Neuronal stem cell (in vitro differentiated cells): Measurements from ENCODE around the gene DESI2.

Experiments used
- DNase-seq: peaks from one replicate; pipeline ENCODE4 v3.0.0-alpha.2; 2013; ENCODE audit warnings: low spot score
- H2AFZ ChIP-seq: one replicate; pipeline ENCODE4 v1.6.1; 2013; ENCODE audit warnings: mild to moderate bottlenecking, low read length, inconsistent platforms
- H2AK5ac ChIP-seq: 2 replicates; pipeline ENCODE4 v1.6.1; 2013; ENCODE audit warnings: low read depth, mild to moderate bottlenecking, inconsistent platforms, low read length, moderate library complexity, mixed read lengths
- H2BK120ac ChIP-seq: 2 replicates; pipeline ENCODE4 v1.6.1; 2013; ENCODE audit warnings: low read depth, mild to moderate bottlenecking, inconsistent platforms, low read length, moderate library complexity, mixed read lengths
- H2BK12ac ChIP-seq: one replicate; pipeline ENCODE4 v1.6.1; 2013; ENCODE audit warnings: low read length, inconsistent platforms
- H2BK15ac ChIP-seq: 2 replicates; pipeline ENCODE4 v1.6.1; 2013; ENCODE audit warnings: mild to moderate bottlenecking, low read length, inconsistent platforms, mixed read lengths
- H2BK5ac ChIP-seq: one replicate; pipeline ENCODE4 v1.6.1; 2013; ENCODE audit warnings: inconsistent platforms, mild to moderate bottlenecking, low read length, moderate library complexity
- H3K14ac ChIP-seq: one replicate; pipeline ENCODE4 v1.6.1; 2013; ENCODE audit warnings: low read length, inconsistent platforms
- H3K18ac ChIP-seq: 2 replicates; pipeline ENCODE4 v1.6.1; 2013; ENCODE audit warnings: low read length, inconsistent platforms
- H3K23ac ChIP-seq: 2 replicates; pipeline ENCODE4 v1.6.1; 2013; ENCODE audit warnings: low read depth, mild to moderate bottlenecking, mixed read lengths, low read length, inconsistent platforms; ENCODE audit not compliant: poor library complexity
- H3K27ac ChIP-seq: replicated peaks from 3 replicates; pipeline ENCODE4 v1.5.1; 2013; ENCODE audit warnings: low read length, inconsistent platforms
- H3K27me3 ChIP-seq, 3 experiments: 2 replicates each; pipeline ENCODE4 v1.6.1; 2013; ENCODE audit warnings: low read length in 3 of 3, mild to moderate bottlenecking in 2 of 3, inconsistent platforms in 1 of 3, low read depth in 1 of 3, mixed read lengths in 1 of 3, moderate library complexity in 1 of 3; ENCODE audit not compliant: control insufficient read depth in 3 of 3, insufficient read depth in 3 of 3
- H3K36me3 ChIP-seq, 2 donors: replicated peaks in 1 of 2; 2 replicates each; pipeline ENCODE4 v1.6.1; 2013; ENCODE audit warnings: low read length in 2 of 2; ENCODE audit not compliant: control insufficient read depth in 2 of 2, insufficient read depth in 2 of 2
- H3K4ac ChIP-seq: 2 replicates; pipeline ENCODE4 v1.6.1; 2013; ENCODE audit warnings: inconsistent platforms, mild to moderate bottlenecking, low read length, moderate library complexity
- H3K4me1 ChIP-seq, 2 donors: 1 replicate in 1 of 2; 2 replicates in 1 of 2; pipeline ENCODE4 v1.6.1; 2013; ENCODE audit warnings: low read length in 2 of 2, low read depth in 1 of 2; ENCODE audit not compliant: control insufficient read depth in 2 of 2, insufficient read depth in 1 of 2
- H3K4me2 ChIP-seq: one replicate; pipeline ENCODE4 v1.6.1; 2013; ENCODE audit warnings: mild to moderate bottlenecking, low read length, inconsistent platforms; ENCODE audit not compliant: insufficient read depth, poor library complexity, severe bottlenecking
- H3K4me3 ChIP-seq, 2 donors: 2 replicates each; pipeline ENCODE4 v1.5.1; 2013; ENCODE audit warnings: low read length in 2 of 2, mild to moderate bottlenecking in 2 of 2, inconsistent platforms in 1 of 2, moderate library complexity in 1 of 2
- H3K79me1 ChIP-seq: one replicate; pipeline ENCODE4 v1.6.1; 2013; ENCODE audit warnings: low read depth, mild to moderate bottlenecking, inconsistent platforms, low read length, moderate library complexity
- H3K9ac ChIP-seq: one replicate; pipeline ENCODE4 v1.6.1; 2013; ENCODE audit warnings: mild to moderate bottlenecking, low read depth, low read length, inconsistent platforms; ENCODE audit not compliant: poor library complexity
- H3K9me3 ChIP-seq, 2 donors: replicated peaks in 1 of 2; 2 replicates each; pipeline versions ENCODE3 to v1.6.1; 2013; ENCODE audit warnings: low read length in 2 of 2, mild to moderate bottlenecking in 2 of 2, inconsistent platforms in 1 of 2, low read depth in 1 of 2, mixed read lengths in 1 of 2, moderate library complexity in 1 of 2; ENCODE audit not compliant: control insufficient read depth in 2 of 2, insufficient read depth in 1 of 2
- H4K8ac ChIP-seq: one replicate; pipeline ENCODE4 v1.6.1; 2013; ENCODE audit warnings: low read depth, mild to moderate bottlenecking, inconsistent platforms, low read length, moderate library complexity
- H4K91ac ChIP-seq: one replicate; pipeline ENCODE4 v1.6.1; 2013; ENCODE audit warnings: low read length, low read depth, mild to moderate bottlenecking, inconsistent platforms; ENCODE audit not compliant: poor library complexity
- WGBS, 2 donors: extraction: QIAGEN DNeasy Blood & Tissue Kit; methylation state at CpG; one replicate each; pipeline ENCODE4 v1.1.7; 2013; ENCODE audit warnings: missing lambda C conversion rate in 2 of 2, mixed read lengths in 1 of 2; ENCODE audit not compliant: insufficient read length in 2 of 2, insufficient replicate concordance in 1 of 2; ENCODE audit errors: extremely low coverage in 2 of 2; 5-methylcytosine and 5-hydroxymethylcytosine counted together

Gene DESI2

DNA sequence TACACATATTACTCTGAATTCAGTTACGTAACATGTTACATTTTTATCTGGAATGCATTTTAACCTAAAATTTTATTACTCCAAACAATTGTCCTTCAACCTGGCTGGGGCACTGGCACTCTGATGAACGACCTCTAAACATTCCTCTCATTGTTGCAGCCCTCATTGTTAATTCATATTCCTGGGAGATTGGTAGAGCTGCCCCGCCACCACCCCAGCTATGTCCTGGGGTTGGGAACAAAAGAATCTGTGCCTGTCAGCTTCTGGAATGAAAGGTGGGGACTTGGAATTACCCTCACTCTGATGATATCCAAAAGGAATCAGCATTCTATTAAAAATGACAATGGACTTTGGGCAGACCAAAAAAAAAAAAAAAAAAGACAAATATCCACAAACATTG is 38.0 kb upstream of the DESI2 start:
- no peak overlapping the region for H3K14ac ChIP-seq
- H4K91ac ChIP-seq, result no peak overlapping the region
- no peaks in the 10 kb centered on the region for H3K4me1 ChIP-seq
- no peak overlapping the region for H4K8ac ChIP-seq
- H2AFZ ChIP-seq, result no peak overlapping the region
- no peaks in the 10 kb centered on the region for H3K9me3 ChIP-seq
- no peak overlapping the region for H2BK5ac ChIP-seq
- H2BK12ac ChIP-seq, result no peak overlapping the region
- no peak for DNase-seq
- no peak overlapping the region for H3K4me3 ChIP-seq
- H3K36me3 ChIP-seq, result no peaks in the 10 kb centered on the region
- H3K27ac ChIP-seq, result no peak overlapping the region
- no CpG with 5 or more reads among the region's 3 CpGs for WGBS, 2 donors
- H3K27me3 ChIP-seq, result no peaks in the 10 kb centered on the region
- no peak overlapping the region for H3K4ac ChIP-seq
- H3K9ac ChIP-seq, result no peak overlapping the region
- H2AK5ac ChIP-seq, result no peak overlapping the region
- no peak overlapping the region for H3K18ac ChIP-seq
- no peak overlapping the region for H3K23ac ChIP-seq
- H2BK120ac ChIP-seq, result no peak overlapping the region
- H3K4me2 ChIP-seq, result no peak overlapping the region
- H2BK15ac ChIP-seq, result no peak overlapping the region
- no peaks in the 10 kb centered on the region for H3K79me1 ChIP-seq

DNA sequence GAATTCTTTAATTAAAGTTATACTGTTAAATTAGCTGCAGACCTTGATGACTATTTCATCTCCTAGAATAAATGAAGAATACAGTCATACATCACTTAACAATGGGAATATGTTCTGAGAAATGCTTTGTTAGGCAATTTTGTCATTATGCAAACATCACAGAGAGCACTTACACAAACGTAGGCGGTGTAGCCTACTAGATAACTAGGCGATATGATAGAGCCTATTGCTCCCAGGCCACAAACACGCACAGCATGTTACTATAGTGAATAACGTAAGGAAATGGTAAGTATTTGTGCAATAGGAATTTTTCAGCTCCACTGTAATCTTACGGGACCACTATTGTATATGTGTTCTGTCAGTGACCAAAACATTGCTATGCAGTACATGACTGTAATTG is 37.6 kb upstream of the DESI2 start:
- no peak overlapping the region for H3K4ac ChIP-seq
- no peak overlapping the region for H2BK15ac ChIP-seq
- H4K91ac ChIP-seq, result no peak overlapping the region
- H3K14ac ChIP-seq, result no peak overlapping the region
- no peaks in the 10 kb centered on the region for H3K79me1 ChIP-seq
- H3K23ac ChIP-seq, result no peak overlapping the region
- no peak overlapping the region for H3K27ac ChIP-seq
- no peak overlapping the region for H3K4me2 ChIP-seq
- H3K9me3 ChIP-seq, result no peaks in the 10 kb centered on the region
- no CpG with 5 or more reads among the region's 6 CpGs for WGBS, 2 donors
- no peak overlapping the region for H2BK120ac ChIP-seq
- H2AK5ac ChIP-seq, result no peak overlapping the region
- no peak overlapping the region for H4K8ac ChIP-seq
- H3K4me1 ChIP-seq, result no peaks in the 10 kb centered on the region
- DNase-seq, result no peak
- no peaks in the 10 kb centered on the region for H3K36me3 ChIP-seq
- H3K9ac ChIP-seq, result no peak overlapping the region
- no peak overlapping the region for H2BK5ac ChIP-seq
- no peak overlapping the region for H3K4me3 ChIP-seq
- H3K18ac ChIP-seq, result no peak overlapping the region
- H2BK12ac ChIP-seq, result no peak overlapping the region
- H2AFZ ChIP-seq, result no peak overlapping the region
- no peaks in the 10 kb centered on the region for H3K27me3 ChIP-seq

DNA sequence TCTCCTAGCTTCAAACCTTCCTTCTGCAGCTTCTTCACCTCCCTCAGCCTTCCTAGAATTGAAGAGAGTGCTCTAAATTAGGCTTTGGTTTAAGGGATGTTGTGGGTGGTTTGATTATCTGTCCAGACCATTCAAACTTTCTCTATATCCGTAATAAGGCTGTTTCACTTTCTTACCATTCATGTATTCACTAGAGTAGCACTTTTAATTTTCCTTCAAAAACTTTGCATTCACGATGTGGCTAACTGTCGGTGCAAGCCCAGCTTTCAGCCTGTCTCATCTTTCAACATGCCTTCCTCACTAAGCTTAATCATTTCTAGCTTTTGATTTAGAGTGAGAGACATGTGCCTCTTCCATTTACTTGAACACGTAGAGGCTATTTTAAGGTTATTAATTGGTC is 26.2 kb upstream of the DESI2 start:
- Histone ChIP-seq H3K4me1 (no peaks in the 10 kb centered on the region), H2AK5ac (no peak overlapping the region), H4K91ac (no peak overlapping the region), H3K79me1 (no peaks in the 10 kb centered on the region), H3K4ac (no peak overlapping the region), H3K23ac (no peak overlapping the region), H2BK120ac (no peak overlapping the region), H3K27ac (no peak overlapping the region), H3K9me3 (no peaks in the 10 kb centered on the region), H2BK12ac (no peak overlapping the region), H3K9ac (no peak overlapping the region), H3K27me3 (no peaks in the 10 kb centered on the region), H2BK5ac (no peak overlapping the region), H3K36me3 (no peaks in the 10 kb centered on the region), H4K8ac (no peak overlapping the region), H2BK15ac (no peak overlapping the region), H3K14ac (no peak overlapping the region), H3K4me2 (no peak overlapping the region), H3K4me3 (no peak overlapping the region), H2AFZ (no peak overlapping the region), H3K18ac (no peak overlapping the region)
- WGBS, 2 donors, result no CpG with 5 or more reads among the region's 4 CpGs
- DNase-seq, result no peak

- no peak overlapping the region for H2BK12ac ChIP-seq
- H2BK5ac ChIP-seq, result no peak overlapping the region
- no peak overlapping the region for H3K4me2 ChIP-seq
- H3K27ac ChIP-seq, result no peak overlapping the region
- H3K4me1 ChIP-seq, result no peaks in the 10 kb centered on the region
- H4K91ac ChIP-seq, result no peak overlapping the region
- H3K14ac ChIP-seq, result no peak overlapping the region
- H3K18ac ChIP-seq, result no peak overlapping the region
- H3K79me1 ChIP-seq, result no peaks in the 10 kb centered on the region
- H3K27me3 ChIP-seq, result no peaks in the 10 kb centered on the region
- no peak overlapping the region for H3K9ac ChIP-seq
- no peak overlapping the region for H2AFZ ChIP-seq
- H3K23ac ChIP-seq, result no peak overlapping the region
- no peak overlapping the region for H4K8ac ChIP-seq
- no peak overlapping the region for H2AK5ac ChIP-seq
- no peak overlapping the region for H3K4ac ChIP-seq
- DNase-seq, result no peak
- no peak overlapping the region for H3K4me3 ChIP-seq
- H3K36me3 ChIP-seq, result no peaks in the 10 kb centered on the region
- H2BK120ac ChIP-seq, result no peak overlapping the region
- H3K9me3 ChIP-seq, result no peaks in the 10 kb centered on the region
- WGBS, 2 donors, result no CpG with 5 or more reads among the region's 5 CpGs
- no peak overlapping the region for H2BK15ac ChIP-seq
Observed at GRCh38 chr1:244628789-244629188, 24.1 kb upstream of the DESI2 start.
